Right lobe of liver (tissue), 6 donors: Measurements from ENCODE around the gene ABCC5. TPM values are rescaled to one million over a fixed set of nuclear protein-coding genes. Genes with fewer than 3 reads are reported as not detected.

Experiments used
- ATAC-seq, 4 donors: fragments of 200-7000 bp; cut with Tn5 transposase; one replicate each; pipeline ENCODE4 v1.9.1; 2020; ENCODE audit warnings: mild to moderate bottlenecking in 4 of 4, moderate library complexity in 4 of 4
- DNase-seq, 3 donors: peaks; one replicate each; pipeline ENCODE4 v3.0.0-alpha.2; 2020
- H3K27ac ChIP-seq, 3 donors: fragments of 200-600 bp; one replicate each; pipeline ENCODE4 v1.8.0; 2022
- H3K27me3 ChIP-seq, 2 donors: fragments of 200-600 bp; one replicate each; pipeline ENCODE4 v1.8.0; 2022
- H3K36me3 ChIP-seq, 4 donors: fragments of 200-600 bp; sonication (generic) in 1 of 4; one replicate each; pipeline versions ENCODE4 v1.5.1 to v1.8.0; 2017 to 2022; ENCODE audit warnings: control low read depth in 1 of 4
- H3K4me1 ChIP-seq, 4 donors: fragments of 200-600 bp; sonication (generic) in 1 of 4; one replicate each; pipeline versions ENCODE4 v1.5.1 to v1.8.0; 2017 to 2022; ENCODE audit warnings: control low read depth in 1 of 4
- H3K4me3 ChIP-seq, 3 donors: fragments of 200-600 bp; one replicate each; pipeline ENCODE4 v1.8.0; 2022
- H3K9me3 ChIP-seq, 4 donors: fragments of 200-600 bp; sonication (generic) in 1 of 4; one replicate each; pipeline versions ENCODE4 v1.5.1 to v1.8.0; 2017 to 2022; ENCODE audit warnings: control low read depth in 1 of 4
- CTCF ChIP-seq, 4 donors: fragments of 200-600 bp in 3 of 4; fragments of 450-650 bp in 1 of 4; IDR thresholded peaks; one replicate each; pipeline versions ENCODE4 v1.5.1 to v1.8.0; 2016 to 2022; ENCODE audit warnings: antibody characterized with exemption in 4 of 4, mild to moderate bottlenecking in 2 of 4
- POLR2A ChIP-seq: fragments of 450-650 bp; IDR thresholded peaks from one replicate; pipeline ENCODE4 v1.6.1; 2017; ENCODE audit warnings: antibody characterized with exemption, mild to moderate bottlenecking
- WGBS: methylation state at CpG from one replicate; pipeline ENCODE4 v1.1.6; 2018; ENCODE audit warnings: low coverage, low lambda C conversion rate; ENCODE audit not compliant: insufficient coverage; ENCODE audit errors: missing lambda C conversion rate; 5-methylcytosine and 5-hydroxymethylcytosine counted together
- intact Hi-C, 2 donors: fragments of 100-400 bp; cut with DNase I; formaldehyde crosslinking; loops; one replicate each; pipeline versions ENCODE4 v1.11.2 to v1.14.1; 2022
- microRNA counts: library from miRNA; unstranded; fragments of <30 nt; microRNA quantifications from one replicate; lab custom pipeline; 2016
- microRNA-seq, 2 donors: library from miRNA; unstranded; fragments of <30 nt; microRNA quantifications; one replicate each; pipeline ENCODE4, GENCODE V29; 2019 to 2020
- small RNA-seq, 2 experiments: library from RNA; depleted of rRNA; stranded (forward); fragments of <200 nt; gene quantifications; one replicate each; pipeline ENCODE3, GENCODE V24; 2016
- total RNA-seq, 6 experiments: library from RNA; depleted of rRNA in 2 of 6; stranded (reverse); fragments of >200 nt in 2 of 6; fragmentation: NEBNext Ultra II Directional in 3 of 6; extraction: Animal tissue kit (Norgen Biotek cat#: 25700) in 3 of 6; gene quantifications; one replicate each; pipeline versions ENCODE4 v1.1.0 to v1.2.4, GENCODE V29; 2016 to 2023
- donor health status: DM: no; HTN: yes; CAD: no.
- donor health status: DM: no; HTN: no; CAD: no.
- donor health status: DM: no; HTN: no; CAD: no.
- donor health status: DM: no; HTN: yes; CAD: no.
- donor health status: DM: no; HTN: yes; CAD: no.

ABCC5 gene
- total RNA-seq, 6 experiments from 2014 or later = 5.5 to 9.4 (median 7.6) TPM

- ATAC-seq = no peak
- no peak for DNase-seq
- no peaks in the 10 kb centered on the region for H3K27me3 ChIP-seq
- TF ChIP-seq CTCF (IDR thresholded peaks at IDR 0.05) (no peak), POLR2A (no peak)
- peaks cover 0 to 12% (median 0%) of the 10 kb centered on the region in 4 donors for H3K4me1 ChIP-seq
- no peaks in the 10 kb centered on the region for H3K9me3 ChIP-seq
- H3K36me3 ChIP-seq = no peaks in the 10 kb centered on the region
- intact Hi-C loops = no loop called here
- no peak overlapping the region for H3K27ac ChIP-seq
- no peak overlapping the region for H3K4me3 ChIP-seq
Measured at GRCh38 chr3:183875411-183875810, 142.3 kb downstream of the ABCC5 start.

- no peaks in the 10 kb centered on the region for H3K36me3 ChIP-seq
- 48% methylated on average over 3 of the region's 3 CpGs for WGBS
- DNase-seq (no peak), ATAC-seq (peak in 1 of 4 donors; percentile 18)
- H3K27ac ChIP-seq = no peak overlapping the region
- H3K9me3 ChIP-seq = no peaks in the 10 kb centered on the region
- H3K27me3 ChIP-seq = no peaks in the 10 kb centered on the region
- intact Hi-C loops = no loop called here
- peaks cover 0 to 12% (median 0%) of the 10 kb centered on the region in 4 donors for H3K4me1 ChIP-seq
- no peak overlapping the region for H3K4me3 ChIP-seq
- no peak for TF ChIP-seq CTCF (IDR thresholded peaks at IDR 0.05)
- no peak for TF ChIP-seq POLR2A
Measured at GRCh38 chr3:183873914-183874313, 143.8 kb downstream of the ABCC5 start.

GRCh38 chr3:183871541-183871940 lies 146.1 kb downstream of the ABCC5 start:
- DNase-seq = no peak
- Histone ChIP-seq H3K27ac (no peak overlapping the region), H3K27me3 (no peaks in the 10 kb centered on the region), H3K4me3 (no peak overlapping the region), H3K9me3 (no peaks in the 10 kb centered on the region), H3K36me3 (peaks cover 0 to 8% (median 4%) of the 10 kb centered on the region in 4 donors), H3K4me1 (peaks cover 0 to 12% (median 0%) of the 10 kb centered on the region in 4 donors)
- 73% methylated on average over 2 of the region's 2 CpGs for WGBS
- intact Hi-C loops = no loop called here
- TF ChIP-seq POLR2A = no peak
- no peak for TF ChIP-seq CTCF (IDR thresholded peaks at IDR 0.05)
- ATAC-seq = no peak

- intact Hi-C loops = no loop called here
- no peaks in the 10 kb centered on the region for H3K27me3 ChIP-seq
- H3K9me3 ChIP-seq = no peaks in the 10 kb centered on the region
- ATAC-seq (no peak), DNase-seq (no peak)
- no peak overlapping the region for H3K4me3 ChIP-seq
- H3K36me3 ChIP-seq = peaks cover 0 to 17% (median 8%) of the 10 kb centered on the region in 4 donors
- WGBS = 85% methylated on average over 3 of the region's 3 CpGs
- H3K4me1 ChIP-seq = peaks cover 0 to 12% (median 0%) of the 10 kb centered on the region in 4 donors
- no peak for TF ChIP-seq CTCF (IDR thresholded peaks at IDR 0.05)
- TF ChIP-seq POLR2A = no peak
- no peak overlapping the region for H3K27ac ChIP-seq
Measured at GRCh38 chr3:183870563-183870962, 147.1 kb downstream of the ABCC5 start.

MicroRNA genes within 50 kb of the gene (microRNA counts, 767-probe panel; counts per million panel counts)
- microRNA hsa-miR-4448 (lab: Ali Mortazavi, UCI) = 237 counts per million

Small RNA genes within 50 kb of the gene (microRNA-seq; reads per million reads assigned to microRNA genes)
- 0 reads per million in 2 donors for gene MIR4448

Small RNA genes within 50 kb of the gene (small RNA-seq; reads per million reads assigned to genes)
- gene MIR4448 = 0 reads per million in 2 experiments

Other genes starting within 250 kb of the ABCC5 start
- gene MAP6D1, start 192.3 kb downstream of the ABCC5 start, total RNA-seq = under 1 TPM; 0.22 to 0.61 (median 0.37) TPM
- 10 to 100 TPM; 23.7 to 29.0 (median 26.2) TPM for gene PARL, start 133.0 kb downstream of the ABCC5 start, total RNA-seq
- not detected for gene HTR3D, start 13.9 kb upstream of the ABCC5 start, total RNA-seq
- gene HTR3C, start 35.2 kb upstream of the ABCC5 start, total RNA-seq = not detected
- not detected for gene HTR3E, start 79.2 kb upstream of the ABCC5 start, total RNA-seq
- gene EIF2B5, start 117.5 kb upstream of the ABCC5 start, total RNA-seq = 10 to 100 TPM; 16.7 to 25.6 (median 20.5) TPM
- gene DVL3, start 137.5 kb upstream of the ABCC5 start, total RNA-seq = 10 to 100 TPM; 18.9 to 28.1 (median 21.8) TPM
- 100 to 1,000 TPM in 4 of 6 experiments, 10 to 100 TPM in 2; 87.4 to 119 (median 105) TPM for gene AP2M1, start 157.0 kb upstream of the ABCC5 start, total RNA-seq
- 10 to 100 TPM; 33.7 to 40.6 (median 38.5) TPM for gene ABCF3, start 168.3 kb upstream of the ABCC5 start, total RNA-seq
- under 1 TPM in 3 of 6 experiments, not detected in 3; 0.21 to 0.59 (median 0.25) TPM for gene VWA5B2, start 211.7 kb upstream of the ABCC5 start, total RNA-seq
- 100 to 1,000 TPM in 2 of 6 experiments, 10 to 100 TPM in 4; 29.3 to 130 (median 35.5) TPM for gene ALG3, start 231.1 kb upstream of the ABCC5 start, total RNA-seq
- gene EEF1AKMT4, start 231.8 kb upstream of the ABCC5 start, total RNA-seq = 10 to 100 TPM in 2 of 6 experiments, 1 to 10 TPM in 4; 4.9 to 19.4 (median 7.1) TPM
- under 1 TPM in 3 of 6 experiments, not detected in 3; 0.21 to 0.42 (median 0.24) TPM for gene CAMK2N2, start 243.7 kb upstream of the ABCC5 start, total RNA-seq